Kidney (tissue), 14 donors: ENCODE measurements around the gene IPCEF1. TPM values are rescaled to one million over a fixed set of nuclear protein-coding genes. Genes with fewer than 3 reads are reported as not detected.

ENCODE experiments used
- DNase-seq, 5 donors: peaks; one replicate each; pipeline ENCODE4 v3.0.0-alpha.2; 2013 to 2020
- FAIRE-seq: peaks from 2 replicates; lab custom pipeline; 2012; peaks lifted over from hg19 to GRCh38; lab: Jason Lieb, UNC
- H3K27ac ChIP-seq, 2 donors: one replicate each; pipeline ENCODE4 v1.7.0; 2013; ENCODE audit warnings: low read depth in 2 of 2, low read length in 2 of 2, inconsistent platforms in 1 of 2
- H3K27me3 ChIP-seq: one replicate; pipeline ENCODE4 v1.7.1; 2013; ENCODE audit warnings: low read length, inconsistent platforms; ENCODE audit not compliant: control insufficient read depth, insufficient read depth
- H3K36me3 ChIP-seq, 3 donors: one replicate each; pipeline versions ENCODE4 v1.7.0 to v1.7.1; 2013; ENCODE audit warnings: low read length in 3 of 3, control low read depth in 1 of 3, inconsistent platforms in 1 of 3; ENCODE audit not compliant: insufficient read depth in 3 of 3, control insufficient read depth in 2 of 3
- H3K4me1 ChIP-seq, 3 donors: one replicate each; pipeline versions ENCODE4 v1.7.0 to v1.7.1; 2013; ENCODE audit warnings: low read length in 3 of 3, inconsistent platforms in 1 of 3, low read depth in 1 of 3; ENCODE audit not compliant: control insufficient read depth in 2 of 3, insufficient read depth in 2 of 3
- H3K4me3 ChIP-seq, 3 donors: one replicate each; pipeline versions ENCODE4 v1.7.0 to v1.8.1; 2013; ENCODE audit warnings: low read length in 3 of 3, control low read depth in 1 of 3, inconsistent platforms in 1 of 3
- H3K9ac ChIP-seq, 3 donors: one replicate each; pipeline versions ENCODE4 v1.7.0 to v1.7.1; 2013; ENCODE audit warnings: low read length in 3 of 3, control low read depth in 1 of 3, inconsistent platforms in 1 of 3
- H3K9me3 ChIP-seq, 3 donors: one replicate each; pipeline versions ENCODE4 v1.7.0 to v1.7.1; 2013; ENCODE audit warnings: low read length in 3 of 3, control low read depth in 1 of 3, inconsistent platforms in 1 of 3; ENCODE audit not compliant: control insufficient read depth in 2 of 3, insufficient read depth in 1 of 3
- intact Hi-C: fragments of 100-400 bp; cut with DNase I; formaldehyde crosslinking; loops from one replicate; pipeline ENCODE4 v1.11.1; 2022
- polyA plus RNA-seq: library from polyadenylated mRNA; stranded (reverse); fragments of 350-450 nt; fragmentation: Illumina TruSeq; extraction: RNeasy Lipid Tissue Mini Kit (QIAGEN cat#74804); gene quantifications from one replicate; pipeline ENCODE4 v1.2.3, GENCODE V29; 2014; ENCODE audit warnings: low read depth, low replicate concordance; ENCODE audit not compliant: insufficient read depth
- total RNA-seq: library from RNA; stranded (reverse); fragmentation: NEBNext Ultra II Directional; extraction: Animal tissue kit (Norgen Biotek cat#: 25700); gene quantifications from one replicate; pipeline ENCODE4 v1.2.1, GENCODE V29; 2021
- TF ChIP-seq, protein P1 (sequence below): IDR thresholded peaks from 3 replicates; pipeline ENCODE4 v1.5.1; 2012; ENCODE audit warnings: mild to moderate bottlenecking, moderate library complexity, borderline replicate concordance; ENCODE audit not compliant: insufficient read depth; ENCODE audit errors: extremely low read depth
- donor health status: control.
- donor health status: control.
- donor health status: control.
- donor health status: control.
- donor health status: control.
- donor health status: DM: yes; HTN: yes; CAD: no.
- donor health status: Normal renal cell carcinoma (clear cell type).

IPCEF1 gene
- total and polyA plus RNA-seq, 2 donors from 2014 or later, result 2.7 to 25.9 TPM

DNA sequence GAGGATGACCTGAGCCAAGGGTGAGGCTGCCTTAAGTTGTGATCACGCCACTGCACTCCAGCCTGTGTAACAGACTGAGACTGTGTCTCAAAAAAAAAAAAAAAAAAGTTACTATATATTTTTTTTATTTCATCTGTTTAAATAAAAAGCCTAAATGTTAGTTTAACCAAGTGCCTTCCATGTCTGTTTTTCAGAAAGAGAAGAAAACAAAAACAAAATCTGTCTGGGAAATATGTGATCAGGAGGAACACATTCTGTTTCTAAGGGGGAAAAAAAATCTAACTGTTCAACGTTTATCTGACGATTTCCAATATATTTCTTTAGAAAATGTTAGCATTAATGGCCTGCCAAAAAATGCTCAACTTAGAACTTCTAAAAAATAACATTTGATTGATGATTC, 147.0 kb downstream of the IPCEF1 start:
- Histone ChIP-seq H3K4me1 (no peaks in the 10 kb centered on the region), H3K27ac (no peak overlapping the region), H3K9ac (no peak overlapping the region), H3K4me3 (no peak overlapping the region), H3K27me3 (no peaks in the 10 kb centered on the region), H3K36me3 (peaks cover 0 to 2% (median 0%) of the 10 kb centered on the region in 3 donors), H3K9me3 (no peaks in the 10 kb centered on the region)
- intact Hi-C loops, result no loop called here
- no peak for FAIRE-seq
- no peak for DNase-seq
- TF ChIP-seq, protein P1, sequence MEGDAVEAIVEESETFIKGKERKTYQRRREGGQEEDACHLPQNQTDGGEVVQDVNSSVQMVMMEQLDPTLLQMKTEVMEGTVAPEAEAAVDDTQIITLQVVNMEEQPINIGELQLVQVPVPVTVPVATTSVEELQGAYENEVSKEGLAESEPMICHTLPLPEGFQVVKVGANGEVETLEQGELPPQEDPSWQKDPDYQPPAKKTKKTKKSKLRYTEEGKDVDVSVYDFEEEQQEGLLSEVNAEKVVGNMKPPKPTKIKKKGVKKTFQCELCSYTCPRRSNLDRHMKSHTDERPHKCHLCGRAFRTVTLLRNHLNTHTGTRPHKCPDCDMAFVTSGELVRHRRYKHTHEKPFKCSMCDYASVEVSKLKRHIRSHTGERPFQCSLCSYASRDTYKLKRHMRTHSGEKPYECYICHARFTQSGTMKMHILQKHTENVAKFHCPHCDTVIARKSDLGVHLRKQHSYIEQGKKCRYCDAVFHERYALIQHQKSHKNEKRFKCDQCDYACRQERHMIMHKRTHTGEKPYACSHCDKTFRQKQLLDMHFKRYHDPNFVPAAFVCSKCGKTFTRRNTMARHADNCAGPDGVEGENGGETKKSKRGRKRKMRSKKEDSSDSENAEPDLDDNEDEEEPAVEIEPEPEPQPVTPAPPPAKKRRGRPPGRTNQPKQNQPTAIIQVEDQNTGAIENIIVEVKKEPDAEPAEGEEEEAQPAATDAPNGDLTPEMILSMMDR, result no peak

GRCh38 chr6:154206996-154207395, 149.6 kb downstream of the IPCEF1 start:
- H3K4me3 ChIP-seq, result no peak overlapping the region
- peaks cover 0 to 2% (median 0%) of the 10 kb centered on the region in 3 donors for H3K36me3 ChIP-seq
- H3K9ac ChIP-seq, result no peak overlapping the region
- H3K4me1 ChIP-seq, result peaks cover 0 to 2% (median 0%) of the 10 kb centered on the region in 3 donors
- no peak for DNase-seq
- H3K27ac ChIP-seq, result no peak overlapping the region
- TF ChIP-seq, protein P1, result no peak
- H3K9me3 ChIP-seq, result no peaks in the 10 kb centered on the region
- intact Hi-C loops, result no loop called here
- no peak for FAIRE-seq
- no peaks in the 10 kb centered on the region for H3K27me3 ChIP-seq

DNA sequence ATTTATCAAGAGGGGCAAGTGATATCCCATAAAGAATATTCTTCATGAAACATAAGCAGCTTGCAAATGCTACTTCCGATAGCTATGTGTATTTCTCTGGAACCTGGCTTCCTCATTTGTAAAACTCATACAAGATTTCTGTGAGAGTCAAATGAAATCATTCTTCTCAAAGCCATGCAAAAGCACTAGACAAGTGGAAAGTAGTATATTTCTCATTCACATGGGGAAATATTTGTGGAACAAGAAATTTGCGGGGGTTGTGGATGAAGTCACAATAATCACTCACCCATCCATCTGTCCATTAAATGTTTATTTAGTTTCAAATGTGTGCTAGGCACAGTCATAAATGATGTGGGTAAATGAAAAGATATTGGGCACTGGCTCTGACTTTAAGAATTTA, 150.5 kb downstream of the IPCEF1 start:
- Histone ChIP-seq H3K4me1 (peaks cover 0 to 2% (median 0%) of the 10 kb centered on the region in 3 donors), H3K9ac (no peak overlapping the region), H3K4me3 (no peak overlapping the region), H3K27ac (no peak overlapping the region), H3K27me3 (no peaks in the 10 kb centered on the region), H3K9me3 (no peaks in the 10 kb centered on the region), H3K36me3 (peaks cover 0 to 2% (median 0%) of the 10 kb centered on the region in 3 donors)
- intact Hi-C loops, result no loop called here
- DNase-seq (no peak), FAIRE-seq (no peak)
- TF ChIP-seq, protein P1, result no peak

- TF ChIP-seq, protein P1, result no peak
- intact Hi-C loops, result no loop called here
- Histone ChIP-seq H3K4me3 (no peak overlapping the region), H3K36me3 (peaks cover 0 to 4% (median under 1%) of the 10 kb centered on the region in 3 donors), H3K27ac (no peak overlapping the region), H3K9me3 (no peaks in the 10 kb centered on the region), H3K4me1 (peaks cover 0 to 2% (median 0%) of the 10 kb centered on the region in 3 donors), H3K9ac (no peak overlapping the region), H3K27me3 (no peaks in the 10 kb centered on the region)
- FAIRE-seq (no peak), DNase-seq (no peak)
Observed at GRCh38 chr6:154202958-154203357, 153.6 kb downstream of the IPCEF1 start.
